Left ventricle myocardium inferior (tissue), 1 donor: ENCODE measurements around the gene SEZ6. TPM values are rescaled to one million over a fixed set of nuclear protein-coding genes. Genes with fewer than 3 reads are reported as not detected.

Source experiments
- DNase-seq: peaks from one replicate; pipeline ENCODE4 v3.0.0-alpha.2; 2020
- H3K27ac ChIP-seq: fragments of 200-600 bp; replicated peaks from 2 replicates; pipeline ENCODE4 v1.8.0; 2021
- H3K27me3 ChIP-seq: fragments of 200-600 bp; 2 replicates; pipeline ENCODE4 v1.8.0; 2021; ENCODE audit warnings: low read depth
- H3K36me3 ChIP-seq: fragments of 200-600 bp; 2 replicates; pipeline ENCODE4 v1.8.0; 2021
- H3K4me1 ChIP-seq: fragments of 200-600 bp; 2 replicates; pipeline ENCODE4 v1.8.0; 2021
- H3K4me3 ChIP-seq: fragments of 200-600 bp; 2 replicates; pipeline ENCODE4 v1.8.0; 2021; ENCODE audit warnings: mild to moderate bottlenecking, moderate library complexity
- H3K9me3 ChIP-seq: fragments of 200-600 bp; replicated peaks from 2 replicates; pipeline ENCODE4 v1.8.0; 2021
- intact Hi-C: fragments of 100-400 bp; cut with micrococcal nuclease; formaldehyde crosslinking; loops from one replicate; pipeline ENCODE4 v1.11.0; 2022
- total RNA-seq: library from RNA; stranded (reverse); fragmentation: NEBNext Ultra II Directional; extraction: Animal tissue kit (Norgen Biotek cat#: 25700); gene quantifications from one replicate; pipeline ENCODE4 v1.2.1, GENCODE V29; 2021
- TF ChIP-seq, protein P1 (sequence below): fragments of 200-600 bp; IDR thresholded peaks from 2 replicates; pipeline ENCODE4 v1.8.0; 2021; ENCODE audit warnings: antibody characterized with exemption, mild to moderate bottlenecking, borderline replicate concordance
- donor health status: DM: no; HTN: yes; CAD: no; lungs with severe emphysema.

The SEZ6 gene
- total RNA-seq, 1 donor from 2014 or later: not detected

DNA sequence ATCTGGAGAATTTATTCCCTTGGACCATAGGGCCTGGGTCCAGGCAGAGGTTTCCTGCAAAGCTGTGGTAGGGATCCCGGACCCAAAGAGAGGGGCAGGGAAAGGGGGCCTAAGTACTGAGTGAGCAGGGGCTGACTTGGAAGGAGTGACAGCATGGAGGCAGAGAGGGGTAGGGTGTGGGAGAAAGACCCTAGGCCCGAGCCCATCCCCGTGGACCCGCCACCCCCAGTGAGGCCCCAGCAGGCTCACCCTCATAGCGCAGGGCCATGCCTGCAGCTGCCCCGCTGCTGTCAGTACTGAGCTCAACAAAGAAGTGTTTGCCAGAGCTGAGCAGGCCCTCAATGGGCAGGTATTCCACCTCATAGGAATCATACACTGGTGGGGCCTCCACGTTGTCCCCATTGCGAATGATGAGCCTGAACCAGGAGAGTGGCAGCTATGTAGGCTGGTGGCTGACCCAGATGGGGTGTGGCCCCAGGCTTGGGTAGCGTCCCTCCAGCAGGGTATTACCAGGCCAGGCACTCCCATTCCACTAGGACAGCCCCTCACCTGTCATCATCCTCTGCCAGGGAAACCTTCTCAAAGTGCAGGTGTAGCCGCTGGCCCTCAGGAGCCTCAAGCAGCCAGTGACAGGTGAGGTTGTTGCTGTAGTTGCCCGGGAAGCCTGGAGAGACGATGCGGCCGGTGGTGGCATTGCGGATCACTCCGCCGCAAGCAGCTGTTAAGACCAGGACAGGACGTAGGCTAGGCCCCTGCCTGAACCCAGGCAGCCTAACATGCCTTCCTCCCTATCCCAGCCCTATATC lies 45.4 kb downstream of the SEZ6 start:
- Histone ChIP-seq H3K4me1 (no peaks in the 10 kb centered on the region), H3K36me3 (no peaks in the 10 kb centered on the region), H3K27me3 (peaks cover 26% of the 10 kb centered on the region), H3K27ac (no peak overlapping the region), H3K4me3 (no peak overlapping the region), H3K9me3 (no peaks in the 10 kb centered on the region)
- intact Hi-C loops: no loop called here
- TF ChIP-seq, protein P1, sequence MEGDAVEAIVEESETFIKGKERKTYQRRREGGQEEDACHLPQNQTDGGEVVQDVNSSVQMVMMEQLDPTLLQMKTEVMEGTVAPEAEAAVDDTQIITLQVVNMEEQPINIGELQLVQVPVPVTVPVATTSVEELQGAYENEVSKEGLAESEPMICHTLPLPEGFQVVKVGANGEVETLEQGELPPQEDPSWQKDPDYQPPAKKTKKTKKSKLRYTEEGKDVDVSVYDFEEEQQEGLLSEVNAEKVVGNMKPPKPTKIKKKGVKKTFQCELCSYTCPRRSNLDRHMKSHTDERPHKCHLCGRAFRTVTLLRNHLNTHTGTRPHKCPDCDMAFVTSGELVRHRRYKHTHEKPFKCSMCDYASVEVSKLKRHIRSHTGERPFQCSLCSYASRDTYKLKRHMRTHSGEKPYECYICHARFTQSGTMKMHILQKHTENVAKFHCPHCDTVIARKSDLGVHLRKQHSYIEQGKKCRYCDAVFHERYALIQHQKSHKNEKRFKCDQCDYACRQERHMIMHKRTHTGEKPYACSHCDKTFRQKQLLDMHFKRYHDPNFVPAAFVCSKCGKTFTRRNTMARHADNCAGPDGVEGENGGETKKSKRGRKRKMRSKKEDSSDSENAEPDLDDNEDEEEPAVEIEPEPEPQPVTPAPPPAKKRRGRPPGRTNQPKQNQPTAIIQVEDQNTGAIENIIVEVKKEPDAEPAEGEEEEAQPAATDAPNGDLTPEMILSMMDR: no peak
- no peak for DNase-seq

DNA sequence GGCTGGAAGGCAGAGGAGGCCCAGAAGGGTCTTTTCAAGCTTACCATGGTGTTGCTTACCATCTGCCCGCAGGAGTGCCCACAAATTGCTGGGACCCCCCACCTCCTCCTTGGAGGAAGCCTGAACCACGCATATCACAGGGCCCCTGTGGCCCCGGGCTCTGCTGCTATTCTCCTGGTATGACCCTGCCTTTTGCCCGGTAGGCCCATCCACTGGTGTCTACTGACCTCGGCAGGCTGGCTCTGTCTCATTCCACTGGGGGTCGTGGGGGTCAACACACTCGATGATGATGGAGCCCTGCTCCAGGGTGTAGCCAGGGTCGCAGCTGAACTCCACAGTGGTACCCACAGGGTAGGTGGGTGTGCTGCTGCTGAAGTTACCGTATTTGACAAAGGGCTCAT lies 46.4 kb downstream of the SEZ6 start:
- Histone ChIP-seq H3K9me3 (no peaks in the 10 kb centered on the region), H3K27me3 (peaks cover 18% of the 10 kb centered on the region), H3K36me3 (no peaks in the 10 kb centered on the region), H3K4me1 (no peaks in the 10 kb centered on the region), H3K4me3 (no peak overlapping the region), H3K27ac (no peak overlapping the region)
- TF ChIP-seq, protein P1: no peak
- intact Hi-C loops: no loop called here
- DNase-seq: no peak

DNA sequence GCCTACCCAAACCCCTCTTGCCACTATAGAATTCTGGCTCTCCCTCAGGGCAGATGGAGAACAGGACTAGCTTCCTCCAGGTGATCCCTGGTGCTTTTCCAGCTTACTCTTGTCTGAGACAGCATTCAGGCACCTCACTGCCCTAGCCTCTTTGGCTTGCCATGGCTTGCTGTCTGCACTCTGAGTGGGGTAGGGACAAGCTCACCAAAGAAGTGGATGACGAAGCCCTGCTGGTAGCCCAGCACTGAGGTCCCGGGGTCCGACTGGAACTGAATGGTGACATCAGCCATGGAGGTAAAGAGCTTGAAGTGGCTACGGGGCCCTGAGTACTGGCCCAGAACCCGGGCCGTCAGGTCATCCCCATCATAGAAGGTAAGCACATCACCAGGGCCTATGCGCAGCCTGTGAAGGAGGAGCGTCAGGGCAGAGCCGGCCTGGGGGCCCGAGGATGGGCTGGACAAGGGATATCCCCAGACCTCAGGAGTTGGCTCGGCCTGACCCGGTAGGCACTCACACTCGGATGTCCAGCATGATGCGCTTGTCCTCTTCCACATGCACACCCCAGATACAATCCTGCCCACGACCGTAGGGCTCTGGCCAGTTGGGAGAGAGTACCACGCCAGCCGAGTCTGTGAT lies 46.9 kb downstream of the SEZ6 start:
- Histone ChIP-seq H3K9me3 (no peaks in the 10 kb centered on the region), H3K4me3 (no peak overlapping the region), H3K36me3 (no peaks in the 10 kb centered on the region), H3K27ac (no peak overlapping the region), H3K4me1 (no peaks in the 10 kb centered on the region), H3K27me3 (peaks cover 14% of the 10 kb centered on the region)
- DNase-seq: no peak
- TF ChIP-seq, protein P1: no peak
- intact Hi-C loops: no loop called here

DNA sequence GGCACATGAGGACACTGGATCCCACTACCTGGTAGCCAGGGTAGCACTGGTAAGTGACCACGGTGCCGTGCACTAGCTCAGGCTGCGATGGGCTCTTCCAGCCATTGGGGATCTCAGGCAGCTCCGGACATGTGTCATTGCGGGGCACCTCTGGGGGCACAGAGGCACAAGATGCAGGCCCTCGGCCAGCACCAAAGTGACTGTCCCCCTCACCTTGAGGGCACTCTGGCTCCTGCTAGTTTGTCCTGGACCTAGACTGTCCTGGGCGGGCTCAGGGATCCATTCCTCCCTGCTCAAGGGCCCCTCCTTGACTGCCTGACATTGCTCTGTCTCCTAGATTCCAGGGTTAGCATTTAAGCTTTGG lies 47.9 kb downstream of the SEZ6 start:
- H3K9me3 ChIP-seq: no peaks in the 10 kb centered on the region
- peaks cover 8% of the 10 kb centered on the region for H3K4me1 ChIP-seq
- peaks cover 5% of the 10 kb centered on the region for H3K27me3 ChIP-seq
- H3K36me3 ChIP-seq: no peaks in the 10 kb centered on the region
- DNase-seq: no peak
- H3K4me3 ChIP-seq: no peak overlapping the region
- TF ChIP-seq, protein P1: no peak
- intact Hi-C loops: no loop called here
- no peak overlapping the region for H3K27ac ChIP-seq

DNA sequence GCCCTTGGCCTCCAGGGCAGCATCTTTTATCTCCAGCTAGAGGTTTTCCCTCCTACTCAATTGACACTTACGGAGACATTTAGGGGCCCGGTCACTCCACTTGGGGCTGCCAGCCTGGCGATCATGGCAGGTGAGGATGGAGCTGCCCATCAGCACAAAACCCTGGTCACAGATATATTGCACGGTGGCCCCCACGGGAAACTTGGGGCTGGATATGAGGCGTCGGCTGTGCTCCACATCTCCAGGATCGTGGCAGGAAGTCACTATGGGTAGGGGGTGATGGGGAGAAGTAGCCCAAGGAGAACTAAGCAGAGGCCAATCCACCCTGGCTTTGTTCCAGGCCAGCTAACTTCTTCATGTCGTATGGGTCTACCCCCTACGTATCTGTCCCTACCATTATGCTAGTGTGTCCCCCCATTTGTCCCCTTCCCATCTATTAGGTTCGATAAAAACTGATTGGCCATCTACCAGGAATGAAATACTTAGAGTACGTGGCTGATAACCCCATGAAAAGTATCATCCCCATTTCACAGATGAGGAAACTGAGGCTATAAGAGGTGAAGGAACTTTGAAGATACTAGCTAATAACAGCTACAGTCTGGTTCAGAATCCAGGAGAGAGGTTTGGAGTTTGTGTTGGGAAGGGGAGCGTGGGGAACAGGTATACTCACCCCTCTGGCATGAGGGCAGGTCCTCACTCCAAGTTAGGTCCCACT lies 48.4 kb downstream of the SEZ6 start:
- Histone ChIP-seq H3K36me3 (no peaks in the 10 kb centered on the region), H3K27me3 (peaks cover 4% of the 10 kb centered on the region), H3K4me3 (no peak overlapping the region), H3K4me1 (peaks cover 13% of the 10 kb centered on the region), H3K9me3 (no peaks in the 10 kb centered on the region), H3K27ac (no peak overlapping the region)
- no peak for DNase-seq
- intact Hi-C loops: no loop called here
- TF ChIP-seq, protein P1: no peak
